NT2/D1 (cell line): ENCODE results near the gene SLFN12L.
"Not testable (repeated sequence)": the region's sequence is repeated elsewhere in the genome, so short reads cannot be mapped to it uniquely, and the experiment has no call there.

Experiments
- DNase-seq: peaks from one replicate; pipeline ENCODE4 v3.0.0-alpha.2; 2011; ENCODE audit warnings: low read depth, low spot score
- H3K27me3 ChIP-seq: 2 replicates; pipeline ENCODE4 v1.6.0; 2011; ENCODE audit warnings: mild to moderate bottlenecking; ENCODE audit not compliant: insufficient read length, insufficient read depth
- H3K36me3 ChIP-seq: 2 replicates; pipeline ENCODE4 v1.6.1; 2011; ENCODE audit warnings: mild to moderate bottlenecking, low read length, mixed read lengths; ENCODE audit not compliant: insufficient read depth, insufficient read length
- H3K4me1 ChIP-seq: 2 replicates; pipeline ENCODE4 v1.5.1; 2011; ENCODE audit not compliant: insufficient read depth, insufficient read length
- H3K4me3 ChIP-seq: 2 replicates; pipeline ENCODE4 v1.5.1; 2011; ENCODE audit warnings: low read depth; ENCODE audit not compliant: insufficient read length
- H3K9ac ChIP-seq: 2 replicates; pipeline ENCODE4 v1.6.0; 2011; ENCODE audit warnings: low read depth; ENCODE audit not compliant: insufficient read length
- H3K9me3 ChIP-seq: 2 replicates; pipeline ENCODE4 v1.5.1; 2011; ENCODE audit warnings: mild to moderate bottlenecking, low read length; ENCODE audit not compliant: insufficient read depth
- SUZ12 ChIP-seq: IDR thresholded peaks from 2 replicates; pipeline ENCODE4 v1.6.1; 2011; ENCODE audit not compliant: insufficient read length, insufficient read depth; ENCODE audit errors: extremely low read depth
- YY1 ChIP-seq: IDR thresholded peaks from 2 replicates; pipeline ENCODE4 v1.6.1; 2011; ENCODE audit not compliant: insufficient read length, insufficient read depth
- ZNF274 ChIP-seq: IDR thresholded peaks from 2 replicates; pipeline ENCODE4 v1.6.1; 2011; ENCODE audit warnings: mild to moderate bottlenecking, low read depth, low read length

SLFN12L gene

GRCh38 chr17:35529866-35530265 lies 7.6 kb downstream of the SLFN12L start:
- H3K4me3 ChIP-seq = no peak overlapping the region
- H3K27me3 ChIP-seq = no peaks in the 10 kb centered on the region
- no peak for DNase-seq
- no peaks in the 10 kb centered on the region for H3K4me1 ChIP-seq
- H3K36me3 ChIP-seq = no peaks in the 10 kb centered on the region
- no peak overlapping the region for H3K9ac ChIP-seq
- no peak for TF ChIP-seq YY1
- TF ChIP-seq SUZ12 = no peak
- TF ChIP-seq ZNF274 = no peak
- no peaks in the 10 kb centered on the region for H3K9me3 ChIP-seq

- H3K9ac ChIP-seq, H3K36me3 ChIP-seq, H3K4me1 ChIP-seq, H3K27me3 ChIP-seq, H3K4me3 ChIP-seq, H3K9me3 ChIP-seq, DNase-seq: not testable (repeated sequence)
These were observed 8.2 kb downstream of the SLFN12L start for GRCh38 chr17:35529326-35529725.

GRCh38 chr17:35523296-35523695 lies 14.2 kb downstream of the SLFN12L start:
- no peak for DNase-seq
- Histone ChIP-seq H3K9me3 (no peaks in the 10 kb centered on the region), H3K4me3 (no peak overlapping the region), H3K9ac (no peak overlapping the region), H3K27me3 (no peaks in the 10 kb centered on the region), H3K36me3 (no peaks in the 10 kb centered on the region), H3K4me1 (no peaks in the 10 kb centered on the region)
- TF ChIP-seq YY1 (no peak), ZNF274 (no peak), SUZ12 (no peak)

GRCh38 chr17:35521654-35522256 lies 15.7 kb downstream of the SLFN12L start:
- not testable (repeated sequence) for H3K36me3 ChIP-seq, H3K4me3 ChIP-seq, DNase-seq, H3K27me3 ChIP-seq, H3K9ac ChIP-seq, H3K9me3 ChIP-seq, H3K4me1 ChIP-seq

GRCh38 chr17:35521150-35521549 lies 16.3 kb downstream of the SLFN12L start:
- Histone ChIP-seq H3K9ac (no peak overlapping the region), H3K4me1 (no peaks in the 10 kb centered on the region), H3K4me3 (no peak overlapping the region), H3K9me3 (no peaks in the 10 kb centered on the region), H3K36me3 (no peaks in the 10 kb centered on the region), H3K27me3 (no peaks in the 10 kb centered on the region)
- DNase-seq = no peak
- no peak for TF ChIP-seq ZNF274
- TF ChIP-seq YY1 = no peak
- TF ChIP-seq SUZ12 = no peak

GRCh38 chr17:35519906-35520442 lies 17.5 kb downstream of the SLFN12L start:
- no peaks in the 10 kb centered on the region for H3K36me3 ChIP-seq
- DNase-seq = no peak

GRCh38 chr17:35519439-35519838 lies 18.0 kb downstream of the SLFN12L start:
- Histone ChIP-seq H3K9ac (no peak overlapping the region), H3K36me3 (no peaks in the 10 kb centered on the region), H3K9me3 (no peaks in the 10 kb centered on the region), H3K27me3 (no peaks in the 10 kb centered on the region), H3K4me3 (no peak overlapping the region), H3K4me1 (no peaks in the 10 kb centered on the region)
- no peak for DNase-seq
- TF ChIP-seq YY1 = no peak
- no peak for TF ChIP-seq SUZ12
- TF ChIP-seq ZNF274 = no peak

More at GRCh38 chr17:35519906-35520442, 17.5 kb downstream of the SLFN12L start:
- Histone ChIP-seq H3K27me3 (no peaks in the 10 kb centered on the region), H3K9ac (no peak overlapping the region), H3K4me3 (no peak overlapping the region), H3K9me3 (no peaks in the 10 kb centered on the region), H3K4me1 (no peaks in the 10 kb centered on the region)
- TF ChIP-seq ZNF274 (no peak), SUZ12 (no peak), YY1 (no peak)

GRCh38 chr17:35518431-35518830 lies 19.0 kb downstream of the SLFN12L start:
- H3K4me3 ChIP-seq, H3K9ac ChIP-seq, H3K4me1 ChIP-seq, DNase-seq, H3K9me3 ChIP-seq, H3K36me3 ChIP-seq, H3K27me3 ChIP-seq: not testable (repeated sequence)
